GM19468 (cell line): ENCODE data around the gene HLA-DPA1.
A peak's percentile ranks its signal among the peaks of the same experiment; 100 is the strongest.
"Not testable (repeated sequence)": the region's sequence is repeated elsewhere in the genome, so short reads cannot be mapped to it uniquely, and the experiment has no call there.

Experiments used
- ATAC-seq: cut with Tn5 transposase; IDR thresholded peaks from one replicate; pipeline ENCODE4 v1.9.1; 2021; ENCODE audit warnings: mild to moderate bottlenecking, moderate library complexity, moderate number of reproducible peaks; ENCODE audit not compliant: unreplicated experiment; ENCODE audit errors: extremely low read depth

The HLA-DPA1 gene

GRCh38 chr6:33073431-33073871 is at the start of gene HLA-DPA1:
Gene HLA-DPA1, minus strand, starts transcription at chr6:33073649.
- peak; percentile 57 for ATAC-seq

DNA sequence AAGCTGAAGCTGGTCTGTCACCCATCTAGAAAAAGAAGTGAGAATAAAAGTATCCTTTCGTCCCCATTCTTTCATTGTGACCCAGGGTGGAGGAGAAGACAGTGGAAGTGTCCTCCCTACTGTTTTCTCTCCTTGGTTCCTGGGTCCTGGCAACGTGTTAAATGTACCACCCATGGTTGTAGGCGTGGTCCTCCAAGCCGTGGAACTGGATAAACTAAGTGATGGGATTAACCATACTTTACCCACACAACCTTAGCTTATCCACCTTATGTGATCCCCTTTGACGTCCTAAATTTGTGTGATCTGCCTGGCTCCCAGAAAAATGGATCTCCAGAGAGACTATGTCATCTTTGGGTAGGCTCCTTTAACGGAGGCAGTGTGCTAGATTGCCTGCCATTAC is 49.7 kb upstream of the HLA-DPA1 start:
- no peak for ATAC-seq

DNA sequence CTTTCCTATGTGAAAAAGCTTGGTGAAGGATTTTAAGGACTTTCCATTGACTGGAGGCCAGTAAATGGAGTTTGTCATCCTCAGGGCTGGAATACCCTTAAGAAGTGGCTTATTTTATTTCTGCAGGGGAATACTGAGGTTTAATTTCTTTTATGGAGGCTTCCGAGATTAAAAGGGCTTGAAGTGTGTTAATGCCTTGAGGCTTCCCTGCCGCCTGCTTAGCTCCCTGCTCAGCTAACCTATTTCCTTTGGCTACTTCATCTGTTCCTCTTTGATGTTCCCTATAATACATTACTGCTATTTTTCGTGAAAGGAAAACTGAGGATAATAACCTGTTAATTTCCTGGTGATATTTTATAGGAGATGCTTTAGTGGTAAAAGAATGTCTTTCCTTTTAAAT is 46.6 kb upstream of the HLA-DPA1 start:
- no peak for ATAC-seq

DNA sequence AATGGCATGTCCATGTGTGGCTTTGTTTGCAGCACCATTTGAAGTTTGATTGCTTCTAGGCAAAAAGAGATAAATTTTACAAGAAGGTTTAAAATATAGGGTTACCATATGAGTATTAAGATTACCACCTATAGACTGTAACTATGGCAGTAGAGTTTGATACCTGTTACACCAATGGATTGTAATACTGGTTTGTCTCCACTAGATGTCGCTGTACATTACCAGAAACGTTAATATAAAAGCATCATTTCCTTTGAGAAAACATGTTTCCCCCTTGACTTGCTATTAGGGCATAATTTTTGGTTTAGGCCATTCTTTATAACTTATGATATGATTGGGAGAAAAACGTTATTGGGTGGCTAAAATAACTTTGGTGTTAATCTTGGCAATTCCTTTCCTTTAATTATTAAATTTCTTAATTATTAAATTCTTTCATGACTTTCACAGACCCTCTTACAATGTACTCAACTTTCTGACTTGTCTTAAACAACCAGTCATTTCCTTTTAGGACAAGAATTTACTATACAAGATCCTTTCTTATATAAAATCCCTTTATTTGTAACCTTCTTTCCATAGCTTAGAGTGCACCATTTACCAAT is 45.2 kb upstream of the HLA-DPA1 start:
- ATAC-seq = no peak

- no peak for ATAC-seq
Measured at GRCh38 chr6:33117811-33118277, 44.4 kb upstream of the HLA-DPA1 start.

DNA sequence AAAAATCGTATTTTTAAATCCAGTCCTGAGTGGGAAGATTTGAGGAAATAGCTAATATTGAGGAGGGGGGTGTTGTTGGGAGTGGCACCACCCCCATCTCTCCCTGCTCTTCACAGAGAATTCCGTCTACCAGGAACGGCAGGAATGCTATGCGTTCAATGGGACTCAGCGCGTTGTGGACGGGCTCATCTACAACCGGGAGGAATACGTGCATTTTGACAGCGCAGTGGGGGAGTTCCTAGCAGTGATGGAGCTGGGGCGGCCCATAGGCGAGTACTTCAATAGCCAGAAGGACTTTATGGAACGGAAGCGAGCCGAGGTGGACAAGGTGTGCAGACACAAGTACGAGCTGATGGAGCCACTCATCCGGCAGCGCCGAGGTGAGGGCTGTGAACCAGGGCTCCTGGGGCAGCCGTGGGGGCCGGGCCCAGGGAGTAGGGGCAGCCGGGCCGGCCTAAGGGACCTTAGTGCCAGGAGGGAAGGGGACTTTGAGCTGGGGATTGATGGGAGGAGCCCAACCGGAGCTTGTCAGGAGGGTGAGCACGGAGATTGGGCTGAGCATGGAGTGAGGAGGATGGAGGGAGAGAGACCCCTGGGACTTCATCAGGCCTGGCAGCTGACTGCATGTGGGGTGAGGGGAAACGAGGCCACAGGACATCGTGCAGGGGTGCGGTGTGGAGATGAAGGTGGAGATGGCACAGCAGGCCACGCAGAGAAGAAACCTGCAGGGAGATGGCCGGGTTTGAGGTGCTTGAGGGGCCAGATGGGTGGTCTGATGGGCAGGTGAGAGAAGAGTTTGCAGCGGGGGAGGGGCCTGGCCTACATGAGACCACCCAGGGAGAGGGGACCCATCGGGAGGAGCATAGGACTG is 43.6 kb upstream of the HLA-DPA1 start:
- no peak for ATAC-seq

DNA sequence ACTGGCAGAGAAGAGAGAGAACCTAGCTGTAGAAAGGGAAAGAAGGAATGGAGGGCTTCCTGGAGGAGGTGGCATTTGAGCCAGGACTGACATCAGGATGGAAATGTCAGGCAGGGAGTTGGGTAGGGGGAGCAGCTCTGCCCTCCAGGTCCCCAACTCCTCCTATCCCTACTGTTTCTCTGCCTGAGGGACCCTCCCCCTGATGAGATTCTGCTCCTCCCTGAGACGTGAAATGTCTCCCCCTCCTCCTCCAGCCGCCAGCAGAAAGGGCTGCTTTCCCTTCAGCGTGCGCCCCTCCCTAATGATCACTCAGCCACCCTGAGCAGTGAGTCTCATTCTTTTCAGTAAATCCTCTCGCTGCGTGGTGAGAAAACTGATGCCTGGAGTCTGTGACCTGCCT is 43.0 kb upstream of the HLA-DPA1 start:
- ATAC-seq = no peak

GRCh38 chr6:33114406-33114805 is 41.0 kb upstream of the HLA-DPA1 start:
- no peak for ATAC-seq

- no peak for ATAC-seq
Measured at GRCh38 chr6:33113755-33114154, 40.3 kb upstream of the HLA-DPA1 start.

DNA sequence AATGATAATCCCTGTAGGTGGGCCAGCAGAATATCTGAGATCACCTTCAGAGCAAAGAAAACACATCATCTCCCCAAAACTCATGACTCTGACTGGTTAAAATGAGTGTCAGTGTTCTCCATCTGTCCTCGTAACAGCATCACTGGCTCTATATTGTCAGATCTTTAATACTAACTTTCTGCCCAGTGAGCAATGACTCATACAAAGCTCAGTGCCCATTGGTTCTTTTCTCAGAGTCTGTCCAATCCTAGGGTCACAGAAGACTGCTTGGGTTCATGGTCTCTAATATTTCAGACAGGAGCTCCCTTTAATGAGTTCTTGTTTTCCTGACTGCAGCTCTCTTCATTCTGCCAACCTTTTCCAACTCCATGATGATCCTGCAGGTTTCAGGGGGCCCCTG is 38.7 kb upstream of the HLA-DPA1 start:
- peak; percentile 74 for ATAC-seq

GRCh38 chr6:33108307-33108706 is 34.9 kb upstream of the HLA-DPA1 start:
- ATAC-seq = no peak

GRCh38 chr6:33107641-33108040 is 34.2 kb upstream of the HLA-DPA1 start:
- no peak for ATAC-seq

DNA sequence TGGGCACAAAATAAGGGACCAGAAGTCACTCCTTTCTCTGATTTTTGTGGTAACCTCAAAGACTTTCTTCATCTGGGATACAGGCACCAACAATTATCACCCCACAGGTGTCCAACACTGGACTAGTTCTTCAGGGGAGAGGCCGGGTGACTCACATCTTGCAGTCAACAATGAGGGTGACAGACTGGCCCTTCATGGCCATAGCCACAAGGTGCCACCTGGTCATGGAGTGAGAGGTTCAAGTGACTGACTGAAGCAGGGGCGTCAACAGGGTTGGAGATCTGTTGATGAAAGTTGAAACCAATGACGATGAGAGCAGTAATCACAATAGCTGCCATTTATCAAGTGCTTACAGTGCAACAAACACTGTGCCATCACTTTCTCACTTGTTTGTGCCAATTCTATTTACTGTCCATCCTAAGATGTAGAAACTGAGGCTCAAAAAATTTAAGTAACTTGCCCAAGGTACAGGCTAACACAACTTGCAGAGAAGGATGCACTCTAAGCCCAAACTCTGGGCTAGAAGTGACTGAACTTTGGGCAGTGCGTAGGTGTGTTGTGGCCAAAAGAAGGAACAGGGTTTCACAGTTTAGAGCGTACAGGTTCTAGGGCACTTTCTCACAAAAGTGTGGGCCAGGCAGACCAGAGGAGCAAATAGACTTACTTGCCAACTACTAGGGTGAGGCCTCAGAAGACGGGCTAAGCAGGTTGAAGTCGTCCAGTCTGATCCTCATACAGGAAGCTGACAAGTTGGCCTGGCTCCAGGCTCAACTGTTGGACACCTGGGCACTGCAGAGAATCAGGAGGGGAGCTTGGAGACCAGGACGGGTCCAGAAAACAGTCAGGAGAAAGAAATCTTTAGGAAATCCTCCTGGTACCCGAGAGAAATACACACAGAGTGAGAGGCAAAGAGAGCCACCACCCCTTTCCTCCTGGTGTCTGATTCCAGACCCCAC is 32.7 kb upstream of the HLA-DPA1 start:
- no peak for ATAC-seq

DNA sequence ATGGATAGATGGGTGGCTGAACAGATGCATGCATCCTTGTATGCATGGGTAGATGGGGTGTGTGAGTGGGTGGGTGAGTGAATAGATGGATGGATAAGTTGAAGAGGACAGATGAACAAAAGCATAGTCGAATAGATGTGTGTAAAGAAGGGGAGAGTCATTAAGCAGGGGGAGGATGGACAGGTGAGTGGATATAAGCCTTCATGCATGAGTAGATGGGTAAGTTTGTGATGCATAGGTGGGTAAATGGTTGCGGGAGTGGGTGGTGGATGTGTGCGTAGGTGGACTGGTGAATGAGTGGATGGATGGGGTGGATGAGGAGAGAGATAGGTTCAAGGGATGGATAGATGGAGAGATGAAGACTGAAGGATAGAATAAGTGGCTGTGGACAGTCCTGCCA is 31.9 kb upstream of the HLA-DPA1 start:
- ATAC-seq = no peak

- no peak for ATAC-seq
Measured at GRCh38 chr6:33104887-33105286, 31.4 kb upstream of the HLA-DPA1 start.

GRCh38 chr6:33103776-33104175 is 30.3 kb upstream of the HLA-DPA1 start:
- no peak for ATAC-seq

DNA sequence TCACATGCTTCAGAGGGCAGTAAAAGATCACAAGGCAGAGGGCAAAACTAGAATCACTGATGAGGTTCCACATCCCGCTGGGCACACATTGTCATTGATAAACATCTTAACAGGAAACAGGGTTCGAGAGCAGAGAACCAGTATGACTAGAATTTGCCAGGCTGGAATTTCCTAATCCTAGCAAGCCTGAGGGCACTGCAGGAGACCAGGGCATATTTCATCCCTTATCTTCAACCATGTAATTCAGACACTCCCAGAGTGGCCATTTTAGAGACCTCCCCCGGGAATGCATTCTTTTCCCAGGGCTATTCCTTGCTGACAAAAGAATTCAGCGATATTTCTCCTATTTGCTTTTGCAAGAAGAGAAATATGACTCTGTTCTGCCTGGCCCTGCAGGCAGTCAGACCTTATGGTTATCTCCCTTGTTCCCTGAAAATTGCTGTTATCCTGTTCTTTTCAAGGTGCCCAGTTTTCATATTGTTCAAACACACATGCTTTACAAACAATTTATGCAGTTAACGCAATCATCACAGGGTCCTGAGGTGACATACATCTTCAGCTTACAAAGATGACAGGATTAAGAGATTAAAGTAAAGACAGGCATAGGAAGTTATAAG is 27.8 kb upstream of the HLA-DPA1 start:
- ATAC-seq = not testable (repeated sequence)

- ATAC-seq = no peak
Measured at GRCh38 chr6:33095681-33096080, 22.2 kb upstream of the HLA-DPA1 start.

DNA sequence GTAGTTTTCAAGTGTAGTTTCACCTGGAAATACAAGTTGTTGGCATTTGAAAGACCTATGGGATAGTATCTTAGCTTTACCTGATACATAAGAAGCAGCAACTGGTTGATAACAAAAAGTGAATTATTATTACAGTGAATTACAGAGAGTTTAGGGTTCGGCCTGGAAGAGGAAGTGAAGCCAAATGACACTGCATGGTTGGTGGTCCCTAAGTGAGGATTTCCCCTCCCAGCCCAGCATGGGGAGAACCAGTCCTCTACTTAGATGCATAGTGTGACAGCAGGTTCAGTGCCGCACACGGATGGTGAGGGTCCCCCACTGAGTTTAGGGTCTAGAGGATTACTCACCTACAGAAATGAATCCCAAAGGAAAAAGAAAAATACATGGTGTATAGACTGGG is 20.4 kb upstream of the HLA-DPA1 start:
- no peak for ATAC-seq

- ATAC-seq = no peak
Measured at GRCh38 chr6:33092385-33092784, 18.9 kb upstream of the HLA-DPA1 start.
